HepG2 (cell line): ENCODE data around the gene ATF3. TPM values are rescaled to one million over a fixed set of nuclear protein-coding genes. Genes with fewer than 3 reads are reported as not detected.

Source experiments
- ATAC-seq: fragments of 200-7000 bp; cut with Tn5 transposase; 3 replicates; pipeline ENCODE4 v1.9.1; 2020; ENCODE audit warnings: mild to moderate bottlenecking, moderate library complexity
- BruUV-seq: library from RNA; stranded (reverse); fragments of 400-500 nt; replicated peaks from 2 replicates; lab custom pipeline; 2021; lab: Mats Ljungman, UMichigan
- CTCF ChIA-PET: fragments of 300-600 bp; formaldehyde crosslinking; extraction: SDS; loops from one replicate; lab custom pipeline; 2021; ENCODE audit warnings: low total read pairs, inconsistent platforms, low intra/inter-chr PET ratio; lab: Yijun Ruan, JAX
- POLR2A ChIA-PET: fragments of 350-600 bp; sonication (Branson Sonifier 250); formaldehyde crosslinking; loops from one replicate; lab custom pipeline; 2020; ENCODE audit warnings: antibody characterized with exemption, inconsistent platforms; lab: Yijun Ruan, JAX
- DNase-seq: peaks from one replicate; pipeline ENCODE4 v3.0.0-alpha.2; 2015; ENCODE audit warnings: low spot score
- FAIRE-seq: peaks from 3 replicates; lab custom pipeline; 2011; peaks lifted over from hg19 to GRCh38; lab: Jason Lieb, UNC
- H2AFZ ChIP-seq: one replicate; pipeline ENCODE4 v1.6.1; 2011; ENCODE audit warnings: low read length, inconsistent platforms
- H3K27ac ChIP-seq: fragments of 300-600 bp; 3 replicates; pipeline ENCODE4 v1.8.0; 2011; ENCODE audit warnings: mixed run types, mild to moderate bottlenecking, mixed read lengths, low read length, inconsistent platforms; ENCODE audit not compliant: insufficient read depth; ENCODE audit errors: extremely low read length
- H3K27me3 ChIP-seq, 2 experiments: fragments of 200-600 bp in 1 of 2; 2 replicates in 1 of 2; 3 replicates in 1 of 2; pipeline versions ENCODE4 v1.6.0 to v1.8.0; 2011; ENCODE audit warnings: low read length in 2 of 2, mild to moderate bottlenecking in 2 of 2, moderate library complexity in 2 of 2, inconsistent platforms in 1 of 2; ENCODE audit not compliant: insufficient read depth in 2 of 2, control insufficient read depth in 1 of 2
- H3K36me3 ChIP-seq, 2 experiments: fragments of 200-600 bp in 1 of 2; replicated peaks in 1 of 2; 2 replicates in 1 of 2; 3 replicates in 1 of 2; pipeline versions ENCODE4 v1.5.1 to v1.8.0; 2011; ENCODE audit warnings: low read length in 2 of 2, inconsistent platforms in 1 of 2; ENCODE audit not compliant: insufficient read depth in 2 of 2, control insufficient read depth in 1 of 2
- H3K4me1 ChIP-seq: 2 replicates; pipeline ENCODE4 v1.5.1; 2012; ENCODE audit warnings: low read length, inconsistent platforms; ENCODE audit not compliant: insufficient read depth
- H3K4me2 ChIP-seq: 2 replicates; pipeline ENCODE4 v1.6.0; 2011; ENCODE audit warnings: low read depth, low read length, inconsistent platforms
- H3K4me3 ChIP-seq, 3 experiments: fragments of 200-600 bp in 1 of 3; sonication (generic), shearing (Covaris generic) in 1 of 3; replicated peaks in 1 of 3; 2 replicates each; pipeline ENCODE4 v1.5.1; 2011 to 2016; ENCODE audit warnings: low read length in 3 of 3, inconsistent platforms in 2 of 3, low read depth in 2 of 3, mild to moderate bottlenecking in 2 of 3, control low read depth in 1 of 3, mixed read lengths in 1 of 3; ENCODE audit not compliant: insufficient read depth in 1 of 3
- H3K79me2 ChIP-seq: one replicate; pipeline ENCODE4 v1.6.1; 2011; ENCODE audit warnings: low read length, inconsistent platforms; ENCODE audit not compliant: insufficient read depth
- H3K9ac ChIP-seq: 2 replicates; pipeline ENCODE4 v1.6.0; 2011; ENCODE audit warnings: mild to moderate bottlenecking, low read depth, low read length, inconsistent platforms; ENCODE audit not compliant: insufficient read depth
- H3K9me3 ChIP-seq: 2 replicates; pipeline ENCODE4 v1.5.1; 2012; ENCODE audit warnings: mild to moderate bottlenecking, low read length
- H4K20me1 ChIP-seq: 2 replicates; pipeline ENCODE4 v1.6.0; 2011; ENCODE audit warnings: inconsistent platforms, mild to moderate bottlenecking, low read length, moderate library complexity; ENCODE audit not compliant: insufficient read depth
- E2F2 ChIP-seq: sonication (generic); formaldehyde crosslinking; IDR thresholded peaks from 2 replicates; pipeline ENCODE4 v1.4.0; 2020; ENCODE audit warnings: missing genetic modification reagents, borderline replicate concordance
- MAFF ChIP-seq: IDR thresholded peaks from 2 replicates; pipeline ENCODE4 v1.6.1; 2011; ENCODE audit warnings: low read depth, low read length, improper control_type of control experiment
- MAFK ChIP-seq, 2 experiments: IDR thresholded peaks in 1 of 2; conservative IDR thresholded peaks in 1 of 2; 2 replicates each; pipeline ENCODE4 v1.6.1; 2011; ENCODE audit warnings: improper control_type of control experiment in 2 of 2, low read length in 2 of 2
- POLR2G ChIP-seq: fragments of 200-400 bp; formaldehyde crosslinking; IDR thresholded peaks from 2 replicates; pipeline ENCODE4 v1.6.1; 2018; ENCODE audit warnings: mild to moderate bottlenecking, low read depth, low read length, moderate library complexity
- REL ChIP-seq: sonication (generic); formaldehyde crosslinking; conservative IDR thresholded peaks from 2 replicates; pipeline ENCODE4 v1.8.0; 2022; ENCODE audit warnings: mild to moderate bottlenecking, missing genetic modification reagents, moderate library complexity
- RXRA ChIP-seq: sonication (generic); formaldehyde crosslinking; IDR thresholded peaks from 2 replicates; pipeline ENCODE4 v1.5.1; 2020; ENCODE audit warnings: missing genetic modification reagents
- ZMYM2 ChIP-seq: sonication (generic); formaldehyde crosslinking; IDR thresholded peaks from 2 replicates; pipeline ENCODE4 v1.8.0; 2022; ENCODE audit warnings: mild to moderate bottlenecking, missing genetic modification reagents
- ZNF275 ChIP-seq: sonication (generic); formaldehyde crosslinking; IDR thresholded peaks from 2 replicates; pipeline ENCODE4 v1.8.0; 2022; ENCODE audit warnings: missing genetic modification reagents, mild to moderate bottlenecking, inconsistent platforms, borderline replicate concordance
- ZNF280B ChIP-seq: sonication (generic); formaldehyde crosslinking; IDR thresholded peaks from 2 replicates; pipeline ENCODE4 v1.5.0; 2020; ENCODE audit warnings: missing genetic modification reagents, mild to moderate bottlenecking, borderline replicate concordance
- ZNF329 ChIP-seq: sonication (generic); formaldehyde crosslinking; IDR thresholded peaks from 2 replicates; pipeline ENCODE4 v1.9.0; 2021; ENCODE audit warnings: low read depth, mild to moderate bottlenecking, missing genetic modification reagents
- ZNF530 ChIP-seq: sonication (generic); formaldehyde crosslinking; IDR thresholded peaks from 2 replicates; pipeline ENCODE4 v1.5.0; 2020; ENCODE audit warnings: low read depth, mild to moderate bottlenecking, missing genetic modification reagents
- ZNF577 ChIP-seq: sonication (generic); formaldehyde crosslinking; IDR thresholded peaks from 2 replicates; pipeline ENCODE4 v1.4.0; 2020; ENCODE audit warnings: mild to moderate bottlenecking, low read depth, missing genetic modification reagents, borderline replicate concordance
- ZNF792 ChIP-seq: IDR thresholded peaks from 2 replicates; pipeline ENCODE4 v1.6.1; 2016
- ZNF878 ChIP-seq: sonication (generic); formaldehyde crosslinking; IDR thresholded peaks from 2 replicates; pipeline ENCODE4 v1.8.1; 2023; ENCODE audit warnings: mild to moderate bottlenecking, missing genetic modification reagents, moderate library complexity
- WGBS: methylation state at CpG from one replicate; pipeline ENCODE4 v1.1.6; 2017; ENCODE audit warnings: low lambda C conversion rate; 5-methylcytosine and 5-hydroxymethylcytosine counted together
- in situ Hi-C: cut with HindIII; loops from 2 replicates; pipeline ENCODE4 v1.10.0; 2017; ENCODE audit warnings: low pct_unique_long_range_greater_than_20kb; ENCODE audit not compliant: extremely low pct_ligation_motif_present
- intact Hi-C: fragments of 100-400 bp; cut with micrococcal nuclease; formaldehyde crosslinking; loops from one replicate; pipeline ENCODE4 v1.10.0; 2022; ENCODE audit not compliant: unreplicated experiment
- polyA plus RNA-seq, 8 experiments: library from polyadenylated mRNA; depleted of rRNA in 3 of 8; stranded (reverse) in 7 of 8; unstranded in 1 of 8; fragments of >200 nt; fragmentation: Illumina TruSeq in 4 of 8; extraction: Trizol in 4 of 8; gene quantifications; 2 replicates each; pipeline versions ENCODE4 v1.2.1 to v1.2.3, GENCODE V29; 2011 to 2016; ENCODE audit warnings: low read depth in 4 of 8, missing spikeins in 1 of 8, mixed read lengths in 1 of 8; ENCODE audit not compliant: insufficient read depth in 1 of 8
- total RNA-seq, 5 experiments: library from RNA; depleted of rRNA; stranded (reverse); fragments of >200 nt; fragmentation: Illumina TruSeq; extraction: Trizol; gene quantifications; 2 replicates each; pipeline ENCODE4 v1.2.3, GENCODE V29; 2016; ENCODE audit warnings: low read depth in 1 of 5

ATF3 gene
- total and polyA plus RNA-seq, 2 of the 13 experiments (the other 11 are each of a cell fraction or from before 2014, with no cell fraction given): 5.0 to 13.0 TPM

GRCh38 chr1:212635141-212635631 is 26.6 kb downstream of the ATF3 start (continued):
- no peak for TF ChIP-seq E2F2 (CRISPR knock-in tag)
- TF ChIP-seq MAFF: no peak
- TF ChIP-seq ZNF530: no peak
- TF ChIP-seq ZNF275 (CRISPR knock-in tag): no peak
- TF ChIP-seq ZNF280B (CRISPR knock-in tag): no peak
- no peak for TF ChIP-seq ZNF792
- TF ChIP-seq RXRA: no peak

- intact Hi-C loops: no loop called here
- Histone ChIP-seq H3K9ac (no peak overlapping the region), H3K9me3 (peaks cover 7% of the 10 kb centered on the region; the same call in 1 of the 2 replicates), H3K79me2 (no peaks in the 10 kb centered on the region), H4K20me1 (no peaks in the 10 kb centered on the region), H3K4me3 (no peak overlapping the region), H3K4me2 (no peak overlapping the region), H3K4me1 (no peaks in the 10 kb centered on the region), H2AFZ (no peak overlapping the region), H3K27me3 (peaks cover 3 to 42% of the 10 kb centered on the region in 2 experiments), H3K36me3 (no peaks in the 10 kb centered on the region), H3K27ac (no peak overlapping the region)
- POLR2A ChIA-PET: no interaction called here
- no peak for FAIRE-seq
- CTCF ChIA-PET: no interaction called here
- BruUV-seq: no TSS peak
- ATAC-seq: no peak
- no peak for DNase-seq
- in situ Hi-C loops: no loop called here
- no peak for TF ChIP-seq ZNF329 (CRISPR knock-in tag)
- TF ChIP-seq ZNF577 (CRISPR knock-in tag): no peak
- no peak for TF ChIP-seq ZMYM2
- TF ChIP-seq REL (CRISPR knock-in tag): no peak
- no peak for TF ChIP-seq POLR2G
- no peak for TF ChIP-seq ZNF878 (CRISPR knock-in tag)
- TF ChIP-seq MAFK (conservative IDR thresholded peaks at IDR 0.05 in 1 of 2, IDR thresholded peaks at IDR 0.05 in 1 of 2; ENCODE audit: low read length in 2 of 2): no peak
- 32% methylated on average over 5 of the region's 5 CpGs for WGBS
Observed at GRCh38 chr1:212637902-212638301, 29.3 kb downstream of the ATF3 start.
